H1 (cell line): ENCODE measurements around the gene ZSCAN10. TPM values are rescaled to one million over a fixed set of nuclear protein-coding genes. Genes with fewer than 3 reads are reported as not detected.

Experiments used
- ATF2 ChIP-seq: IDR thresholded peaks from 2 replicates; pipeline ENCODE4 v1.6.1; 2012; ENCODE audit warnings: low read length, inconsistent platforms
- BCL11A ChIP-seq, 2 experiments: IDR thresholded peaks; one replicate each; pipeline ENCODE4 v1.6.1; 2011; ENCODE audit warnings: low read depth in 2 of 2, low read length in 2 of 2, mild to moderate bottlenecking in 2 of 2
- CREB1 ChIP-seq: IDR thresholded peaks from 2 replicates; pipeline ENCODE4 v1.6.1; 2012; ENCODE audit warnings: inconsistent platforms
- MAFK ChIP-seq: IDR thresholded peaks from 2 replicates; pipeline ENCODE4 v1.6.1; 2012; ENCODE audit warnings: low read depth, mild to moderate bottlenecking, improper control_type of control experiment, low read length
- RNF2 ChIP-seq: fragments of 200-900, 300-1000 bp; sonication (generic); IDR thresholded peaks from 2 replicates; pipeline ENCODE4 v1.7.1; 2016; ENCODE audit warnings: borderline replicate concordance, low read depth, mild to moderate bottlenecking, antibody characterized with exemption, low read length; ENCODE audit not compliant: poor library complexity, severe bottlenecking; ENCODE audit errors: missing control alignments
- SP1 ChIP-seq: IDR thresholded peaks from 2 replicates; pipeline ENCODE4 v1.6.1; 2011; ENCODE audit warnings: low read depth, low read length
- SUZ12 ChIP-seq: fragments of 200-600 bp; sonication (generic); IDR thresholded peaks from 2 replicates; pipeline ENCODE4 v1.6.1; 2012; ENCODE audit warnings: mild to moderate bottlenecking, inconsistent platforms, low read length, moderate library complexity, mixed read lengths
- polyA plus RNA-seq, 7 experiments: library from polyadenylated mRNA; depleted of rRNA in 3 of 7; stranded (reverse) in 5 of 7; unstranded in 2 of 7; fragments of >200 nt in 5 of 7; fragments of 200-250 nt in 2 of 7; gene quantifications; 1 replicate in 5 of 7; 2 replicates in 1 of 7; 4 replicates in 1 of 7; pipeline versions ENCODE4 v1.2.1 to v1.2.3, GENCODE V29; 2011 to 2013; ENCODE audit warnings: missing spikeins in 2 of 7, mixed read lengths in 2 of 7
- total RNA-seq: library from RNA; stranded (reverse); fragmentation: NEBNext Ultra II Directional; extraction: Animal tissue kit (Norgen Biotek cat#: 25700); gene quantifications from 2 replicates; pipeline ENCODE4 v1.2.1, GENCODE V29; 2021

The ZSCAN10 gene
- total and polyA plus RNA-seq, 2 of the 8 experiments (the other 6 are each of a cell fraction or from before 2014, with no cell fraction given) = 209 to 314 TPM

GRCh38 chr16:3085868-3086595 lies 13.1 kb downstream of the ZSCAN10 start (continued):
- TF ChIP-seq BCL11A (IDR thresholded peaks at IDR 0.05; ENCODE audit: low read depth in 2 of 2, low read length in 2 of 2) = no peak
- TF ChIP-seq SUZ12 = no peak
- no peak for TF ChIP-seq ATF2
- TF ChIP-seq SP1 = no peak
- no peak for TF ChIP-seq MAFK
- TF ChIP-seq RNF2 = no peak
- TF ChIP-seq CREB1 = no peak
